Tongue (tissue), 2 donors: Measurements from ENCODE around the gene PTPN6. TPM values are rescaled to one million over a fixed set of nuclear protein-coding genes. Genes with fewer than 3 reads are reported as not detected.

Experiments
- DNase-seq: peaks from one replicate; pipeline ENCODE4 v3.0.0-alpha.2; 2015
- total RNA-seq: library from RNA; depleted of rRNA; stranded (reverse); fragments of >200 nt; gene quantifications from one replicate; pipeline ENCODE4 v1.2.3, GENCODE V29; 2014

The PTPN6 gene
- total RNA-seq, 1 donor from 2014 or later = 11.4 TPM

DNA sequence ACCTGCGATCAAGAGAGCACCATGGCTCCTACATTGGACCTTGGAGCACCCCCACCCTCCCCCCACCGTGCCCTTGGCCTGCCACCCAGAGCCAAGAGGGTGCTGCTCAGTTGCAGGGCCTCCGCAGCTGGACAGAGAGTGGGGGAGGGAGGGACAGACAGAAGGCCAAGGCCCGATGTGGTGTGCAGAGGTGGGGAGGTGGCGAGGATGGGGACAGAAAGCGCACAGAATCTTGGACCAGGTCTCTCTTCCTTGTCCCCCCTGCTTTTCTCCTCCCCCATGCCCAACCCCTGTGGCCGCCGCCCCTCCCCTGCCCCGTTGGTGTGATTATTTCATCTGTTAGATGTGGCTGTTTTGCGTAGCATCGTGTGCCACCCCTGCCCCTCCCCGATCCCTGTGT, 9.4 kb upstream of the PTPN6 start:
- DNase-seq = no peak

DNA sequence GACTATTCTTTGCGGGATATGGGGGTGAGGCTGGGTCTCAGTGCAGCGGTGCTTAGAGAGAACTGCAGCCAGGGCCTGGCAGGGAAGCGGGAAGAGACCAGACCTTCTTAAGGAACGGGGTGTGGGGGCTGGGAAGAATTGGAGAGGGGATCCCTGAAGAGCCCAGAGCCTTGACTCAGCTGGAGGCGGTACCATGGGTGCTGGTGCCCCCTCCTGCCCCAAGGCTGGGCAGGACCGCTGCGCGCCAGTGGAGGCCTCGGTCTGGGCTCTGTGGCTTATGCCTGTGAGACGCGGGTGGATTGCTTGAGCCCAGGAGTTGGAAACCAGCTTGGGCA, 8.9 kb upstream of the PTPN6 start:
- DNase-seq = no peak

DNA sequence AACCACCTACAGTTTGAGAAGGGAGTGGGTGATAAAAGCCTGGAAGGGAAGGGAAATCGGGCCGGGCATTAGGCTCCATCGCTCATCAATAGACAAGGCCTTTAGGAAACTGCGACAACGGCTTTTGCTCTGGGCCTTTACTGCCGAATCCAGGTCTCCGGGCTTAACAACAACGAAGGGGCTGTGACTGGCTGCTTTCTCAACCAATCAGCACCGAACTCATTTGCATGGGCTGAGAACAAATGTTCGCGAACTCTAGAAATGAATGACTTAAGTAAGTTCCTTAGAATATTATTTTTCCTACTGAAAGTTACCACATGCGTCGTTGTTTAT, 7.8 kb upstream of the PTPN6 start:
- DNase-seq = peak; percentile 96

DNA sequence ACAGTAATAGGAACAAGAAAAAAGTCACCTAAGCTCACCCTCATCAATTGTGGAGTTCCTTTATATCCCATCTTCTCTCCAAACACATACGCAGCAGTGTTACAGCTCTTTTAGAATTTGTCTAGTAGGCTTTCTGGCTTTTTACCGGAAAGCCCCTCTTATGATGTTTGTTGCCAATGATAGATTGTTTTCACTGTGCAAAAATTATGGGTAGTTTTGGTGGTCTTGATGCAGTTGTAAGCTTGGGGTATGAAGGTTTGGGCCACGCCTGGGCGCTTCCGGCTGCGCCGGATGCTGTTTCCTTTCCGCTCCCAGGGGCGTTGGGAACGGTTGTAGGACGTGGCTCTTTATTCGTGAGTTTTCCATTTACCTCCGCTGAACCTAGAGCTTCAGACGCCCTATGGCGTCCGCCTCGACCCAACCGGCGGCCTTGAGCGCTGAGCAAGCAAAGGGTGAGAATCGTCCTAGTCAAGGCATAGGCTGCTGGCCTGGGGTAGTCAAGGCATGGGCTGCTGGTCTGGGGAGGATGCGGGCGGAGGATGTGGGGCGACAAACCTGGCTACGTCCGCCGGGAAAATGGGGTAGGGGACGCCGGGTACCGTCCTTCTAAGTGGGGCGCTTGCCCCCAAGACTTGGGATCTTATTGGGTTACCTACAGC, 7.3 kb upstream of the PTPN6 start, which contains the start of the genes C12orf57 and RNU7-1:
Gene C12orf57, plus strand, starts transcription at position 301 of the 659 bp plus-strand sequence. Its CDS starts 100 bp downstream, at position 401.
Gene RNU7-1, plus strand, starts transcription at position 95 of the 659 bp plus-strand sequence.
- DNase-seq = peak; percentile 95

DNA sequence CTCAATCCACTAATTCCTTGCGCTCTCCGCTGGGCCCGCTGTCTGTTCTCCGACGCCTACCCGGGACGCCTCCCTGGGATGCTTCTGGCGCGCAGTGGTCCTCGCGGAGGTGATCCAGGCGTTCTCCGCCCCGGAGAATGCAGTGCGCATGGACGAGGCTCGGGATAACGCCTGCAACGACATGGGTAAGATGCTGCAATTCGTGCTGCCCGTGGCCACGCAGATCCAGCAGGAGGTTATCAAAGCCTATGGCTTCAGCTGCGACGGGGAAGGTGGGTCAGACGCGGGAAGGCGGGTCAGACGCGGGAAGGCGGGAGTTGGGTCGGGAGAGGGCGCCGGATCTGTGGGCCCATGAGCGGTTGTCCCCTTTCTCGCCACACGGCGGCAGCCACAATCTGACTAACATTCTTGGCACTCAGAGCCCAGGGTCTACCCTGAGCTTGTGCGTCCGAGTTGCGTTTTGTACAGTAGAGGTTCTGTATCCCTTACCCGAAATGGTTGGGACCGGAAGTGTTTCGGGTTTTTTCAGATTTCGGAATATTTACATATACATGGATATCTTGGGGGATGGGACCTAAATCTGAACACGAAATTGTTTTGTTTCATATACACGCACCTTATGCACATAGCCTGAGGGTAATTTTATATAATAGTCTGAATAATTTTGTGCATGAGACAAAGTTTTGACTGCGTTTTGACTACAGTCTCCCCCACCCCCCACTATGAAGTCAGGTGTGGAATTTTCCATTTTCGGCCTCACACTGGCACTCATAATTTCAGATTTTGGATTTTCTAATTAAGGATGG, 6.6 kb upstream of the PTPN6 start:
- DNase-seq = peak; percentile 98

DNA sequence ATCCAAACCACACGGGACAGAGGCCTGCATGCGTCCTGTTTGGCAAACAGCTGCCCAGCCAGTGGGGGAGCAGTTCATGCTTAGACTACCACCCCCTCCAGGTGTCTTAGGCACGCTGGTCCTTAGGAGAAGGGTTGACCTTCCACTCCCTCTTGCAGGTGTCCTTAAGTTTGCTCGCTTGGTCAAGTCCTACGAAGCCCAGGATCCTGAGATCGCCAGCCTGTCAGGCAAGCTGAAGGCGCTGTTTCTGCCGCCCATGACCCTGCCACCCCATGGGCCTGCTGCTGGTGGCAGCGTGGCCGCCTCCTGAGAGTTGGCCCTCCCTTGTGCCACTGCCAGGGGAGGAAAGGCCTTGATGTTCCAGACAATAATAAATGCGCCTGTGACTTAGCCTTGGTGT, 5.5 kb upstream of the PTPN6 start:
- DNase-seq = no peak

DNA sequence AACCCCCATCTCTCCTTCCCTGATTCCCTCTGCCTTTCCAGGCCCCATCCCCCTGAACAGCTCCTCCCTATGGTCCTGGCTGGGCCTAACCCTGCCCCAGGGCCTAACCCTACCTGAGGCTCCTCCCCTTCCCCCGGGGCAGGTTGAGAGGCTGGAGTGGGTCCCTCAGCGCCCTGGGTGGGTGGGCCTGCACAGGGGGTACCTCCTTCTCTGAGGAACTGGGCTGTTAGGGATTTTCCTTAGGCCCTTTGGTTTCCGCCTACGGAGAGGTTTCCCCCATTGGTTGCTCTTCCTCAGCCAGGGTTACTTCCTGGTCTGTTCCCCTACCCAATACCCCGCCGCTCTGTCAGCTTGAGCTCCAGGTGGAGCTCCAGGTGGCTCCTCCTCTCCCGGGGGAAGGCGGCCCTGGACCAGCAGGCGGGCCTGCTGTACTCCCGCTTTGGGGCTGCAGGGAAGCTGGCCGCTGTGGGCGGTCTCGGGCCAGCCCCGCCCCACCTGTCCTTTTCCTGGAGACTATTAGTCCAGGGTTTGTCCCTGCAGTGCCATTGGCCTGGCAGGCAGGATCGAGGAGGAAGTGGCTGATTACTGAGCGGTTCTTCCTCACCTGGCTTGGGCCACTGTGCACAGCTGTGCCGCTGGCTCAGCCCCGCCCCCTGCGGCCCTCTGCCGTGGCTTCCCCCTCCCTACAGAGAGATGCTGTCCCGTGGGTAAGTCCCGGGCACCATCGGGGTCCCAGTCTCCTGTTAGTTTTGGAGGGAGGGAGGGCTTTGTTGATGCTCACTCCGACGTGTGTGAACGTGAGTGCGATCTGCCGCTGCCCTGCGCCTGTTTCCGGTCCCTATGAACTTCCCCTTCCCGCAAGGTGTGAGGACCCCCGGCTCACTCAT, 4.9 kb upstream of the PTPN6 start:
- peak; percentile 78 for DNase-seq

DNA sequence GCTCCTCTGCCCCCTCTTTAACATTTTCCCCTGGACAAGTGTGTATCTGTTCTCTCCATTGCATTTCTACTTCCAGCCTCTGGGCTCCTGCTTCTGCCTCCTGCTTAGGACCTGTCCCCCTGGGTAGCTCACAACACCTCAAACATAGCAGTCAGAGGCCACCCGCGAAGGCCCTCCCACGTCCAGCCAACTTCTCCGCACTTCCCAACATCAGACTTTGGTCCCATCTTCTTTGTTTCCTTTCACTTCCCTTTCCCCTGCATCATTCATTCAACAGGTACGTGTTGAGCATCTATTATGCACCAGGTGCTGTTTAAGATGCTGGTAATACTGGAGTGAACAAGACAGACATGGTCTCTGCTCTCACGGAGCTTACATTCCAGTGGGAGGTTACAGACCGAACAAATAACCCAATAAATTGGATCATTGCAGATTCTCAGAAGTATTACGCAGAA, 4.2 kb upstream of the PTPN6 start:
- no peak for DNase-seq

DNA sequence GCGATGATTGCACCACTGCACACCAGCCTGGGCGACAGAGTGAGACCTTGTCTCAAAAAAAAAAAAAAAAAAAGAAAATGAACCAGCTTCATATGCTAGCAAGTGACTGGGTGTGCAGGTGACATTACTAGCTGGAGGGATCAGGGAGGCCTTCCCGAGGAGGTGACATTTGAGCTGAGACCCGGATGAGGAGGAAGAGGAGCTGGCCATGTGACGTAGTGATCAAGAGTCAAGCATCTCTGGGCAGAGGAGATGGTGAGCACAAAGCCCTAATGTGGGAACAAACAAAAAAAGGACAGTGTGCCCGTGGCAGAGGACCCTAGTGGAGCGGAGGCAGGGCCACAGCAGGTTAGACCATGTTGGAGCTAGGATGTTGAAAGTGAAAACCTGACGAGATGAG, 3.5 kb upstream of the PTPN6 start:
- no peak for DNase-seq

DNA sequence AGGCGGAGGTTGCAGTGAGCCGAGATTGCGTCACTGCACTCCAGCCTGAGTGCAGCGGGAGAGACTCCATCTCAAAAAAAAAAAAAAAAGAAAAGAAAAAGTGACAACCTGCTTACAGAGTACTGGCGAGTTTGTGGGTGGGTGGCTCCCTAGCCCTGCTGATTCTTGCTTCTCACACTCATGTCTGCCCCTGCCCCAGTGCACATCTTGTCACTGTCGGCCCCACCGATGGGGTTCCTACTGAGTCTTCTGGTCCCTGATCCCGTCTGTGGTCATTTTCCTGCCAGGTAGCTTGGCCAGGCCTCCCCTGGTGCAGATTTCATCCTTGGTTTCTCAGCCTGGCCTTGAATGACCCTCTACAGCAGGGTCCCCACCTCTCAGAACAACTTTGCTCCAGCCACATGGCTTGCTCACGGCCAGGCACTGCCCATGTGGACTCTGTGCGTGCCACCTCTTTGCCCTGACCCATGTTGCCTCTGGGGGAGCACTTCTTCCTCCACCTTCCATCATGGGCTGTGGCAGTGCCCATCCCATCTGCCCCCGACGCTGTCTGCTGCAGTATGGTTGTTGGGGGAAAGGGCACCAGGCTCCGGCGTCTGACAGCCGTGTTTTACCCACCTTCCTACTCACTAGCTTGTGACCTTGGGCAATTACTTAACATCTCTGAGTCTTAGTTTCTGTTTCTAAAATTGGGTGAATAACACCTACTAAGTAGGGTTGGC, 2.1 kb upstream of the PTPN6 start:
- DNase-seq = no peak

DNA sequence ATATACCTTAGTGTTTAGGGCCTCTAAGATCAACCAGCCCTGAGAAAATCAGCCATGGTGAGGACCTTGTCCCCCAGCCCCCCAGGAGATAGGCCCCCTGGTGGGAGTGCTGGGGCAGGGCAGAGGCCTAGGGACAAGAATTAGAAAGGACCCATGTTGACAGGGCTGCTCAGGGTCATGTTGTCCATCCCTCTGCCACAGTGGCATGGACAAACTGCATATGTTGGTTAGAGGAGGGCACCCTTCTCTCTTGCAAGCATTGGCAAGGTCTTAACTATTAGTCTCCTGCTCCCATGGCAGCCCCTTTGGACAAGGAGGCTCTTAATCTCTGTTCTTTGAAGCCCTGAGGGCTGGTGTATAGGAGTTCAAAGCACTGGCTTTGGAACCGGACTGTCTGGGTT, 755 bp upstream of the PTPN6 start:
- DNase-seq = no peak

DNA sequence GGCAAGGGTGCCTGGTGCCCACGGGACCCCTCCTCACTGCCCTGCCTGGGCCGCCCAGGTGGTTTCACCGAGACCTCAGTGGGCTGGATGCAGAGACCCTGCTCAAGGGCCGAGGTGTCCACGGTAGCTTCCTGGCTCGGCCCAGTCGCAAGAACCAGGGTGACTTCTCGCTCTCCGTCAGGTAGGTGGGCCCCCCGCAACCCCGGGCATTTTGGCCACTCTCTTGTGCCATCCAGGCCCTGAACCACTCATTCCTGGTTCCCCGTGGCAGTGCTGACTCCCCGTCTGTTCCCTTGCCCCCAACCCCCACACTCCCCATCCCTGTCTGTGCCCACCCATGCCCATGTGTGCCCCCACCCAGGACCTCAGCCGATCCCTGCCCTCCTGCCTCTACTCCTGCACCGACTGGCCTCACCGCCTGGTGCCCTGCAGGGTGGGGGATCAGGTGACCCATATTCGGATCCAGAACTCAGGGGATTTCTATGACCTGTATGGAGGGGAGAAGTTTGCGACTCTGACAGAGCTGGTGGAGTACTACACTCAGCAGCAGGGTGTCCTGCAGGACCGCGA, 480 bp downstream of the PTPN6 start:
- no peak for DNase-seq

DNA sequence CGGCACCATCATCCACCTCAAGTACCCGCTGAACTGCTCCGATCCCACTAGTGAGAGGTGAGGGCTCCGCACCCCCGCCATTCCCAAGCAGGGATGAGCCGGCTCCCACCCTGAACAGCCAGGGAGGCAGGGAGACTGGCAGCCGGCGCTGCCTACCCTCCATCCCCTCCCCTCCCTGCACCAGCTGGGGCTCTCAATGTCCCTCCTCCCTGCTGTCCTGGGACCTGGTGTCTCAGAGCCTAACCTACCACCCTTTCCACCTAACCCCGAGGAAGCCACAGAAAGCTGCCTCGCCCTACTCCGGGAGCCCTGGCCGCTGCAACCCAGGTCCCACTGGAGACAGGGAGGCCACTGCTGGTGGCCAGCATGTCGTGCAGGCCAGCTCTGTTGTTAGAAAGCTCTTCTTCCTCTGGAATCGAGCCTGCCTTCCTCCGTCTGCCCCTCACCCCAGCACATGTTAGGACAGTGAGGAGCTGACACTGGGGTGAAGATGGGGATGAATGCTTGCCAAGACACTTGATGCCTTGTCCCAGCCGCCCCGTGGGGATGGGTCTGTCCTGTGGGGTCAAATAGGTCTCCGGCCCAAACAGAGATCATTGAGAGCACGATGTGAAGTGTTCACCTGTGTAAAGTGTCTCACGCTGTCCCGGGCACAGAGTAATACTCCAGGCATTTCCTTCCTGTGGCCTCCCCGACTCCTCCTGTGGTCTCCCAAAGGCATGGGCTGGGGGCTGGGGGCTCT, 1.1 kb downstream of the PTPN6 start:
- DNase-seq = no peak

DNA sequence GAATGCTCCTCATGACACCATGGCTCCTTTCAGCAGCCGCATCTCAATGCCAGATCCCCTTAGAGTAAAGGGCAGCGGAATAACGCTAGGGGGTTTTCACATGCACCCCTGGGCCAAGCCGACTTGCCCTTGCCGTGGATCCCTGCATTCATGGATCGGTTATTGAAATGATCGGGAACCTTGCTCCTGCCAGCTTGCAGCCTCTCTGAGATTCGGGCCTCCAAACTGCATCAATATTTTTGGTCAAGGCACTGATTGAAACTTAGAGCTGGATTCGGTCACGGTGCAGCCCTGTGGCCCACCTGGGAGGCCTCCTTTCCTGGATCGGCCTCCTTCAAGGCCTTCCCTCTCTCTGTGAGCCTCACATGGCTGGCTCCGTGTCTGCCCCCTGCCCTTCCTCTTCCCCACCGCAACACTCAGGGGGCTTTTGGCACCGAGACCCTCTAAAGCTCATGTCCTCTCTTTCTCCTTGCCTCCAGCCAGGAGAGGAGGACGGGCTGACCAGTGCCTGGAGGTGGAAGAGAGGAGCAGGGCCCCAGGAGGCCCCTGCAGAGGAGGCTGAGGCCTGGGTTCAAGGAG, 1.8 kb downstream of the PTPN6 start:
- DNase-seq = no peak

DNA sequence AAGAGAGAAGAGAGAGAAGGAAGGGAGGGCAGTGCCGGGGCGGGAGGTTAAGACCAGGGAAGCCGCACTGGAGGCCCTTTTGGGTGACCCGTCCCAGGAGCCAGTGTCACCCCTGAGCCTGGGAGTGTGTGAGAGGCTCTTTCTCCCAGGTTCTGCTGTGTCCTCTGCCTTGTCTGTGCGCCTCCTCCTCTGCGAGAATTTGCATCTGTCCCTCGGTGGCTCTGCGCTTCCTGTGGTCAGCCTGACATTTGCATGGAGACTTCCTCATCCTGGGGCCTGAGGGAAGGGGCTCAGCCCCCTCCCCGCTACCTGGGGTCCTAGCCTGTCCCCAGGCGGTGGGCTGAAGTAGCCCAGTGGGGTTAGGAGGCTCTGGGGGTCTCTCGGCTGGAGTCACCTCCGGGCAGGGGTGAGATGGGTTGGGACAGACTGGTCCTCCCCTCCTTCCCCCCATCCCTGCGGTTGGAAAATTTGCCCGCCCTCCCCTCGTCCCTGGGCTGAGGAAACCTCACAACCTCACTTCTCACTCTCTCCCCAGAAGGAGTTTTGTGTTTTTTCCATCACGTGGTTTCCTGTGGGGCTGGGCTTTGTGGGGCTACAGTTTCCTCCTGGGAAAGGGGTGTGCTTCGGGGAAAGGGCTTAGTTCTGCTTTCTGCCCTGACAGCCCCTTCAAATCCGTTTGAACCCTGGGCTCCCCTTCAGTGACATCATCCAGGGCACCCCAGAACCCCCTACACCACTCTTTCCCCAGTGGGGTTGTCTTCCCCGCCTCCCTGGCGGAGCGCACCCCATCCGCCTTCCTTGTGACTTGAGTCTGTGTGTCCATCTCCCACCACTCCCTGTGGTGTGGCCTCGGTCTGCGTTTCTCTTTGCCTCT, 2.5 kb downstream of the PTPN6 start:
- peak; percentile 83 for DNase-seq

DNA sequence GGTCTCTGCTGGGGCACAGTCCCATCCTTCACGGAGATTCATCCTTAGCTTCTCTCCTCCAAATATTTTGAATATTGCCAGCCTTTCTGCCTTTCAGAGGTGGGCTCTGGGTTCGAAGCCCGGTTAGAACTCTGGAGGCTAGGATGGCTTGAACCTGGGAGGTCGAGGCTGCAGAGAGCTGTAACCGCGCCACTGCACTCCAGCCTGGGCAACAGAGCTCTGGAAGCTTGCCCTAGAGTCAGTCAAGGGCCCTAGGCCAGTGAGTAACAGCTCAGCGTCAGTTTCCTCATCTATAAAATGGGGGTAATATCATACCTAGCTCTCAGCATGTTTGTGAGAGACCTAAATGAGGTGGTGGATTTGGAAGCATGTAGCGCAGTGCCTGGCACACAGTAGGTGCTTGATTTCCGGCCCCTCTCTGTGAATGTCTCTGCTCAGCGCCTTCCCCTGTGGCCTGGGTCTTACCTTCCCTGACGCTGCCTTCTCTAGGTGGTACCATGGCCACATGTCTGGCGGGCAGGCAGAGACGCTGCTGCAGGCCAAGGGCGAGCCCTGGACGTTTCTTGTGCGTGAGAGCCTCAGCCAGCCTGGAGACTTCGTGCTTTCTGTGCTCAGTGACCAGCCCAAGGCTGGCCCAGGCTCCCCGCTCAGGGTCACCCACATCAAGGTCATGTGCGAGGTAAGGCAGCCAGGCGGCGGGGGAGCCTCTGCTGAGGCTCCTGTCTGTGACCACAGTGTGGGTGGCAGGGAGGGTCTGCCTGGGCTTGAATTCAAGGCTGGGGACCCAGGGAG, 3.4 kb downstream of the PTPN6 start:
- no peak for DNase-seq

DNA sequence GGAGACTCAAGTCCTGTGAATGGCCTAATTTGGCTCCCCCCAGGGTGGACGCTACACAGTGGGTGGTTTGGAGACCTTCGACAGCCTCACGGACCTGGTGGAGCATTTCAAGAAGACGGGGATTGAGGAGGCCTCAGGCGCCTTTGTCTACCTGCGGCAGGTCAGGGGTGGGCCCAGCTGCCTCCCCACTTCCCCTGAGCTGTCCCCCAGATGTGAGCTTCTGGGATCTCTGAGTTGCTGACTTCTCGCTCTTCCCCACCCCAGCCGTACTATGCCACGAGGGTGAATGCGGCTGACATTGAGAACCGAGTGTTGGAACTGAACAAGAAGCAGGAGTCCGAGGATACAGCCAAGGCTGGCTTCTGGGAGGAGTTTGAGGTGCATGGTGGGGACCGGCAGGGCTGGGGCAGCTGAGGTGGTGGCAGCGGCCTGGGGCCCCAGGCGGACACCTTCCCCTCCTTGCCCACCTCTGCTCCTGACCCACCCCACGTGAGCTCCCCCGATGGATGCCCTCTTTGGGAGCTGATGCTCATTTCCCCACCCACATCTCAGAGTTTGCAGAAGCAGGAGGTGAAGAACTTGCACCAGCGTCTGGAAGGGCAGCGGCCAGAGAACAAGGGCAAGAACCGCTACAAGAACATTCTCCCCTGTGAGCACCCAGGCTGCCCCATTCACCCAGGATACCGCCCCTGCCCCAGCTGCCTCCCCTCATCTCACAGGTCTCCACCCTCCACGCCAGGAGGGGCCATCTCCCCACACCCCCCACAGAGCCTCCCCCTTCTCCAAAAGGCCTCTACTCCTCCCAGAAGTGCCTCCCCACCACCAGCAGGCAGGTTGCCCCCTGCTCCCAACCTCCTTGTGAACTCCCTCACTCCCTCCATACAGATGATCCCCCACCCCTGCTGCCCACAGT, 4.2 kb downstream of the PTPN6 start:
- DNase-seq = no peak
